ENCODE measurements around the gene DOCK9.

- TF ChIP-seq USF2 (CRISPR knock-in tag; IDR thresholded peaks at IDR 0.05) = no peak
- TF ChIP-seq, protein P1, sequence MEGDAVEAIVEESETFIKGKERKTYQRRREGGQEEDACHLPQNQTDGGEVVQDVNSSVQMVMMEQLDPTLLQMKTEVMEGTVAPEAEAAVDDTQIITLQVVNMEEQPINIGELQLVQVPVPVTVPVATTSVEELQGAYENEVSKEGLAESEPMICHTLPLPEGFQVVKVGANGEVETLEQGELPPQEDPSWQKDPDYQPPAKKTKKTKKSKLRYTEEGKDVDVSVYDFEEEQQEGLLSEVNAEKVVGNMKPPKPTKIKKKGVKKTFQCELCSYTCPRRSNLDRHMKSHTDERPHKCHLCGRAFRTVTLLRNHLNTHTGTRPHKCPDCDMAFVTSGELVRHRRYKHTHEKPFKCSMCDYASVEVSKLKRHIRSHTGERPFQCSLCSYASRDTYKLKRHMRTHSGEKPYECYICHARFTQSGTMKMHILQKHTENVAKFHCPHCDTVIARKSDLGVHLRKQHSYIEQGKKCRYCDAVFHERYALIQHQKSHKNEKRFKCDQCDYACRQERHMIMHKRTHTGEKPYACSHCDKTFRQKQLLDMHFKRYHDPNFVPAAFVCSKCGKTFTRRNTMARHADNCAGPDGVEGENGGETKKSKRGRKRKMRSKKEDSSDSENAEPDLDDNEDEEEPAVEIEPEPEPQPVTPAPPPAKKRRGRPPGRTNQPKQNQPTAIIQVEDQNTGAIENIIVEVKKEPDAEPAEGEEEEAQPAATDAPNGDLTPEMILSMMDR (IDR thresholded peaks at IDR 0.05) = no peak
- no peak for TF ChIP-seq JUN (CRISPR knock-in tag; IDR thresholded peaks at IDR 0.05)
- TF ChIP-seq, protein P2, sequence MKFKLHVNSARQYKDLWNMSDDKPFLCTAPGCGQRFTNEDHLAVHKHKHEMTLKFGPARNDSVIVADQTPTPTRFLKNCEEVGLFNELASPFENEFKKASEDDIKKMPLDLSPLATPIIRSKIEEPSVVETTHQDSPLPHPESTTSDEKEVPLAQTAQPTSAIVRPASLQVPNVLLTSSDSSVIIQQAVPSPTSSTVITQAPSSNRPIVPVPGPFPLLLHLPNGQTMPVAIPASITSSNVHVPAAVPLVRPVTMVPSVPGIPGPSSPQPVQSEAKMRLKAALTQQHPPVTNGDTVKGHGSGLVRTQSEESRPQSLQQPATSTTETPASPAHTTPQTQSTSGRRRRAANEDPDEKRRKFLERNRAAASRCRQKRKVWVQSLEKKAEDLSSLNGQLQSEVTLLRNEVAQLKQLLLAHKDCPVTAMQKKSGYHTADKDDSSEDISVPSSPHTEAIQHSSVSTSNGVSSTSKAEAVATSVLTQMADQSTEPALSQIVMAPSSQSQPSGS (CRISPR knock-in tag; IDR thresholded peaks at IDR 0.05; ENCODE audit: borderline replicate concordance, low read depth) = no peak
- TF ChIP-seq ARID4B (CRISPR knock-in tag; IDR thresholded peaks at IDR 0.05; ENCODE audit: borderline replicate concordance) = no peak
- TF ChIP-seq CREB1 (CRISPR knock-in tag; IDR thresholded peaks at IDR 0.05) = no peak
- TF ChIP-seq, protein P3, sequence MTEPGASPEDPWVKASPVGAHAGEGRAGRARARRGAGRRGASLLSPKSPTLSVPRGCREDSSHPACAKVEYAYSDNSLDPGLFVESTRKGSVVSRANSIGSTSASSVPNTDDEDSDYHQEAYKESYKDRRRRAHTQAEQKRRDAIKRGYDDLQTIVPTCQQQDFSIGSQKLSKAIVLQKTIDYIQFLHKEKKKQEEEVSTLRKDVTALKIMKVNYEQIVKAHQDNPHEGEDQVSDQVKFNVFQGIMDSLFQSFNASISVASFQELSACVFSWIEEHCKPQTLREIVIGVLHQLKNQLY (CRISPR knock-in tag; IDR thresholded peaks at IDR 0.05) = no peak
- no peak for TF ChIP-seq ZNF263 (CRISPR knock-in tag; IDR thresholded peaks at IDR 0.05; ENCODE audit: low read depth)
Observed at GRCh38 chr13:98951266-98951665, 26.6 kb downstream of the DOCK9 start.

Data from WTC11 (cell line).